ENCODE results near the gene RFTN1.
"Not testable (repeated sequence)": the region's sequence is repeated elsewhere in the genome, so short reads cannot be mapped to it uniquely, and the experiment has no call there.

The RFTN1 gene

DNA sequence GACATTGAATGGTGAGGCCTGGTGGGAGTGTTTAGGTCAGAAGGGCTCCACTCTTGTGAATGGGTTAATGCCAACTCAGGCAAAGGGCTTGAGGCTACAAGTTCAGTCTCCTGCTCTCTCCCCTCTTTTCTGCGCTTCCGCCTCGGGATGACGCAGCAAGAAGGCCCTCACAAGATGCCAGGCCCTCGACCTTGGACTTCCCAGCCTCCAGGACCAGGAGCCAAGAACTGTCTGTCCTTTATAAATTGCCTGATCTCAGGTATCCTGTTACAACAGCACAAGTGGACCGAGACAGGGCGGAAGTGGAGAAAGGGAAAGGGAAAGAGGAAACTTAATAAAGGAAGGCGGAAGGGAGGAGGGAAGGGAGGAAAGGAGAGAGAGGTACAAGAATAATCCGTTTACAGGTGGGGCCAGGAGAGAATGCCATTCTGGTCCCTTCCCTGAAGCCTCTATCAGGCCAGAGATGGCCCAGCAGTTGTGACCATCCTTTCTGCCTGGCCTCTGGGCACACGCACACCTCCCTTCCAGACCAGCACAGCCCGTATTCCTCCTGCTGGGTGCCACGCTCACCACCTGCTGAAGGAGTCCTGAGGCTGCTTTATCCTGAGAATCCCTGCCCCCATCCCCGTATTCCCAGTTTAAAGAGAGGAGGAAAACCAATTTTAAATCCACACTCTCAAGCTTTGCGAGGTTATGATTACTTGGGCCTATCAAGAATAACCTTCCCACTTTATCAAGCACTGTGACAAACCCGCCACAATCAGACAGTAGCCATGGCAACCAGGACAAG is 184.3 kb downstream of the RFTN1 start:
- DNase-seq (ENCODE audit: low read depth in 2 of 2), result no peak

DNA sequence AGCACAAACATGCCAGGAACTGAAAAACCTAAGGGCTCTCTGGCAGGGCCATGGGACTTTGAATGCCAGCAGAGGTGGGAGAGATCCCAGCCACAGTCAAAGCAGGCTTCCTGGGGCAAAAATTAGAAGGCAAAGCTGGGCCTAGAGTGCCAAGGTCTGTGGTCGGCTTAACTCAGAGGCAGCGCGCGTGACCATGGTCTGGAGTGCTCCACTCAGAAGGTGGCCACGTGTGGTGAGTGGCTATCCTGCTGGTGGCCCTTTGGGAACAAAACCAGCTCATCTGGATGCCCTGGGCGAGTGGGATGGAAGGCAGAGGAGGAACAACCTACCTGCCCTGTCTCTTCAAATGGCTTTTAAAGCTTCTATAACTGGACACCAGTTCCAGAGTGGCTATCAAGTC is 185.4 kb downstream of the RFTN1 start:
- no peak for DNase-seq (ENCODE audit: low read depth in 2 of 2)

DNA sequence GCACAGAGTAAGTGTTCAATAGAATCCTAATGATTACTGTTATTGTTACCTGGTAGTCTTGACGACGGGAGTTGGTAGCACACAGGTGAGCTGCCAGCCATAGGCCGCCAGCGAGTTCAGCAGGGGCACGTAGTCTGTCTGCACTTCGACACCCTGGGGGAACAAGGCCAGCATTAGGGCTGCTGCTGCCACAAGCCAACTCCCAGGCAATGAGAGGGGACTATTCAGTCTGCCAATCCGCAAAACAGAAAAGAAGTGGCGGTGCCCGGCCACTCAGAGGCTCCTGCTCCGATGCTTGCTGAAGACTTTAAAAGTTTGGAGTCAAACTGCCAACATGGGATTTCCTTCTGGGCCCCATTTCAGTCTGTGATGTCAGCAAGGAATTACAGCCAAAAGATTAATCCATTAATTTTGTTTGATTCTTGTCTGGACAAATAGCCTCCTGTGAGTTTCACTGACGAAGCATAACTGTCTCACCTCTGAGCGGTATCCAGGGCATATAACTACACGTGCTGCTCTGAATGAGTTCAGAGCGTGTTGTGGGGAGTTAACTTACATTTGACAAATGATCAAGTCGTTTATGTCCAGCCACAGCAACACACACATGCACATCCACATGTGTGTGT is 186.7 kb downstream of the RFTN1 start:
- no peak for DNase-seq (ENCODE audit: low read depth in 2 of 2)

DNA sequence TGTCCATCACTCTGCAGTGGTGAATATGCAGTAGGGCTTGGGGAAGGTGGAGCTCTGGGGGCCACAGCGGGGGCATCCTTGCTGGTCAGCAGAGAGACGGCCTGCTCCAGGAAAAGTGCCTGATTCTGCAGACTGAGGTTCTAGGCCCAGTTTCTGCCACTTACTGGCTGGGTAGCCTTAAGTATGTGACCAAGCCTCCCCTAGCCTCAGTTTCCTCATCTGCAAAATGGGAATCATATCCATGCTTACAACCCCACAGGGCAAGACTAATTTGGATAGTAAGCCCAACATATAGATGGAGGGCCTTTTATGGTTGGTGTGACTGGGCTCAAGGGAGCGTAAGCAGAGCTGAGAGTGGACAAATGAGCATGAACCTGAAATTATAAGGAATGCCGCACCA is 187.6 kb downstream of the RFTN1 start:
- no peak for DNase-seq (ENCODE audit: low read depth in 2 of 2)

DNA sequence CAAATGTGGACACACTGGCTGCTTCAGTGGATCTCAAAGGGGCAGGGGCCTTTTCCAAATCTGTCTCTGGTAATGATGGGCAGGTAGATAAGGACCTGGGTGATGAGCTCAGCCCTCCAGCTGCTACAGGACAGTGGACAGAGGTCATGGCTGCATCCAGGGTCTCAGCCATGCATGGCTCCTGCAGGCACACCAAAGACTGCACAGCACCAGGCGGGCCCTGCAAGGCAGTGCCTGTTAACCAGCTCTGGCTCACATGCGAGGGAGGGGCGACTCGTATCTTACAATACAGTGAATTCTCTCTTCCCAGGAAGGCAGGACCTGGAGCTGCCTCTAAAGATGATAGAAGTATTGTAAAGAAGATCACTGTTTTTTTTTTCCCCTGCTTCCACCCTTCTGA is 189.8 kb downstream of the RFTN1 start:
- DNase-seq (ENCODE audit: low read depth in 2 of 2), result no peak

DNA sequence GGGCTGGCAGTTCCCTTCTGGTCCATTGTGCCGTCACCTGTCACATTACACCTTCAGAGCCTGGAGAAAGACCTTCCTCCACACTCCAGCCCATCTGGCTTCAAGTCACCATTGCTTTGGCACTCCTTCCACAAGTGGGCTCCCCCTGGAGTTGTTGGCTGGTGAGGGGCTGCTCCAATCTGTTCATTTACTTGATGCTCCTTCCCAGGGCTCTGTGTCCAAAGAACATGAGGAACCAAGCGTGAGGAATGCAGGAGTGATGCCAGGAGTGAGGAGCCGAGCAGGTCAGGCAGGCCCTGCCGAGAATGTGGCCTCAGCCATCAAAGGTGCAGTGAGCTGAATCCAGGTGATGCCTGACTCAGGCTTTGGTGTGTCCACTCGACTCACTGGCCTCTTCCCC is 191.3 kb downstream of the RFTN1 start:
- DNase-seq (ENCODE audit: low read depth in 2 of 2), result no peak

DNA sequence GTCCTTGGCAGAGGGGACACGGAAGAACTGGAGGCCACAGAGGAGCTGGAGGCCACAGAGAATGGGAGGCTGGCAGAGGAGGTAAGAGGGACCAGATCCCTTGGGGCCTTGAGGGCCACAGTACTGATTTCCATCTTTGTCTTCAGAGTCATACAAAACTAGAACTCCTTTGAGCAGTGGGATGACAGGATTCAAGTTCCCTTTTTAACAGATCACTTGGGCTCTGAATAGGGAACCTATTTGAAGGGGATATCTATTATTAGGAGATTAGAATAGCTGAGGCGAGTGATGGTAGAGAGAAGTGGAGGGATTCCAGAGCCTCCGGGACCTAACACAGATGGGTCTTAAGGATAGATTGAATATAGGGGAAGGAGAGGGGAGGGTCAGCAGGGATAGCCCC is 192.8 kb downstream of the RFTN1 start:
- DNase-seq (ENCODE audit: low read depth in 2 of 2), result no peak

DNA sequence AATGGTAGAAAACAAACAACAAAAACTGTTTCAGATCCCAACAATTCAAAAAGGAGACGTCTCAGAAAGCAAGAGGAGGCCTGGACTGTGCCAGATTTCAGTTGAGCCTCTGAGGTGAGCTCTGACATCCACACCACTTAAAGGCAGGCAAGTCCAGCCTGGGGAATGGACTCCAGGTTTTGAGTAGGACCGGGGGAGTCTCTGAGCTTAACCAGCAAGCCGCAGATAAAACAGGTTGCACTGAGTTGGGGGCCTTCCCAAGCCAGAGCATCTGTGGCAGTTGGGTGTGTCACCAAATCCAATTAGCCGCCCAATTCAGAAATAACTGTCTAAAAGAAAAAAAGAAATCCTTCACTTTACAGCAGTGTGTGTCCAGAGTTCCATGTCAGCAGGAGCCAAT is 193.8 kb downstream of the RFTN1 start:
- DNase-seq (ENCODE audit: low read depth in 2 of 2), result no peak

DNA sequence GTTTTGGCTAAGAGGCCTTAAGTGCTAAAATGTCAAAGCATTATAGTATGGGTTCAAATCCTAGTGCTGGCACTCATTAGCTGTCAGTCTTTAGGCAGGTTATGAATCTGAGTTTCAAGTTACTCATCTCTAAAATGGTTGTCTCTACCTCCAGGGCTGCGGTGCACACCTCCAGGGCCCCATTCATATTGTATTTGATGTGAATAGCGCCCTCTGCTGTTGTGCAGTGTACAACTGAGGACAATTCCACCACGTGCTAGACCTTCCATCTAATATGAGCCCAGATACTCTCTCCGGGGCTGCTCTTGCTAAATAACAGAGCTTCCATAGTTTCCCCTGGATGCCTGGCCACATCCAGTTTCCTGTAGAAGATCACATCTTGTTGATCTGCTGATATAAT is 194.2 kb downstream of the RFTN1 start:
- DNase-seq (ENCODE audit: low read depth in 2 of 2), result peak; percentile 65 to 76

DNA sequence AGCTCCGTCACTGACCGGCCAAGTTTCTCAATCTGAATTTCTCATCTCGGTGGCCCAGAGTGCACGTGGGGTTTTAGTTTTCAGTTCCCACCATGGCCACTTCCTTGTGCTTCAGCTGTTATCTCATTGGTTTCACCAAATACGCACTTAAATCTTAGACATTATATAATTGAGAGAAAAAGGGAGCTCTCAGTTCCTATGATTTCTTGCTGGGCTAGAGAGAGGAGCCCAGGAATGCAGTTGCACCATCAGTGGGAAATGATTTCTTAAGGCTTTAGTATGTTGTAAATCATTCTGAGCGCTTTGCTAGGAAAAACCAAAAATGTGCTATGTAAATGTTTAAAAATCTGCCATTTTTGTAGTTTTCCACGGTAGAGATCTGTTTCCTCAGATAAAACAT is 195.3 kb downstream of the RFTN1 start:
- DNase-seq (ENCODE audit: low read depth in 2 of 2), result no peak

DNA sequence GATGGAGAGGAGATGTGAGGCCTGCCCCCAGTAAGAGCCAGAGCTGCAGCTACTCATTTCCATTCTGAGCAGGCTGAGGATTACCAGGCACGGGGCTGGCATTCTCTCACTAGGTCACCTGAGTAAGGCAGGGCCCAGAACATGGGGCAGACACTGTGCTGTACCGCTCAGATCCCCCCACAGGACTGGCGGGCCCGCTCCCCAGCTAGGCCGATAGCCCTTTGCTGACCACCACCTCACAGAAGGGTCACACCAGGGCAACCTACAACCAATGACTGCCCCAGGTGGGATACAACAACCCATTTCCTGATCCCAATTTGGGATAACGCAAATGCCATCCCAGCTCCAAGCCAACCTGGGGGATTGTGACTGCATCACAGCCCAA is 195.9 kb downstream of the RFTN1 start:
- no peak for DNase-seq (ENCODE audit: low read depth in 2 of 2)

DNA sequence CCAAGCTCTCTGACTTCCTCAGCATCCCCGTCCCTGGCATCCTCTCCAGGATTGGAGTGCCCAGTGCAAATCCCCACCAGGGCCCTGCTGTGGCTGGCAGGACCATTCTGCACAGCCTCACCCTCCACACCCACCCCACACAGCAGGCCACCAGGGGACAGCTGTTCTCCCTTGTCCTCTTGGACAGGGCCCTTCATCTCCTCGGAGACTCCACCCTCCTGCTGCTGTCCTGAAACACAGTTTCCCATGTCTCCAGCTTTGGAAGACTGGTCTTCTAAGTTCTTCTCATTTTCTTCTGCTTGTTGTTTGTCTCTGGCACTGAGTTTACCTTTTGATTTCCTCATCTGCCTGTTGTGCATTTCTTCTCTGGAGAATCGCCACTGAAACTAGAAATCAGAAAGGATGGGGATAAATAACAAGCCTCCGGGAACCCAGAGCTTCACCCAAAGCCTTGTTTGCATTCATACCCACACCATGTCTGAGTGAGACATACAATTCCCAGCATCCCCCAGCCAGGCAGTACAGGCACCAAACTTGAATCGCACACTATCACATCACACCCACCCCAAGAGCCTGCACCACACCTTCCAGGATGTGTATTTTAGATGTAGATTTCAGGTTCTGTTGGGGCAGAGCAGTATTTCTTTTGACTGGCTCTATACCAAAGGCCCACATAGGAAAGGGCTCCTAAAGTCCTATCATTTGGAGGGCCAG is 196.5 kb downstream of the RFTN1 start:
- DNase-seq (ENCODE audit: low read depth in 2 of 2), result no peak

DNA sequence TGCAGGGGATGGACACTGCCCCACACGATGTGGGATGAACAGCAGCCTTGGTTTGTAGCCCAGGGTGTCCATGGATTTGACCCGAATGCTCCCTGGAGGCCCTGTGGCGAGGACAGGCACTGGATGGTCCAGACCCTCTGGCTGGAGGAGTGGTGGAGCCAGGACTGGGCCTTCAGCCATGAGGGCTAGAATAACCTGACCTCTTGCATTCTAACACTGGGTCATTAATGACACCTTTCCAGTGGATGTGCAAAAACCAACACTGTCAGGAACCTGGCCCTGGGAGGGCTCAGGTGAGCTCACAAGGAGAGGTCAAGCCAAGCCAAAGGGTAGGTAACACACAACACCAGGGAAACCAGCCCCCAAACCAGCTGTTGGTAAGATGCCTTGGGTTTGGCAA is 197.1 kb downstream of the RFTN1 start:
- no peak for DNase-seq (ENCODE audit: low read depth in 2 of 2)

DNA sequence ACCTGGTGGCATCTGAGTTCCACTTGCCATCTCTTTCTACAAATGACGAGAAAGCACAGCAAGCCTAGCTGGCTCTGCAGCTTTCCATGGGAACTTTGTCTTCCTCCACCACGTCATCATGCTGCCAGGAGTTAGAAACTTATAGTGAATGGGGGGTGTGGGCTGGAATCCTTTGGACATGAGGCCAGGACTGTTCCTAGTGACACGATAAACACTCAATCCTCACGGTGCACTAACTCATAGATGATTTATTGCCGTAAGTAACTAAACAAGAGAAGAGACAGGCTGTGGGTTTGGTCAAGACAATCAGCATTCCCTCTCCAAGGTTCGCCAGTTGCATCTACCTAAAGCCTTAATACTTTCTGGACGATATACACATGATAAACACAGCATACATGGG is 197.9 kb downstream of the RFTN1 start:
- no peak for DNase-seq (ENCODE audit: low read depth in 2 of 2)

DNA sequence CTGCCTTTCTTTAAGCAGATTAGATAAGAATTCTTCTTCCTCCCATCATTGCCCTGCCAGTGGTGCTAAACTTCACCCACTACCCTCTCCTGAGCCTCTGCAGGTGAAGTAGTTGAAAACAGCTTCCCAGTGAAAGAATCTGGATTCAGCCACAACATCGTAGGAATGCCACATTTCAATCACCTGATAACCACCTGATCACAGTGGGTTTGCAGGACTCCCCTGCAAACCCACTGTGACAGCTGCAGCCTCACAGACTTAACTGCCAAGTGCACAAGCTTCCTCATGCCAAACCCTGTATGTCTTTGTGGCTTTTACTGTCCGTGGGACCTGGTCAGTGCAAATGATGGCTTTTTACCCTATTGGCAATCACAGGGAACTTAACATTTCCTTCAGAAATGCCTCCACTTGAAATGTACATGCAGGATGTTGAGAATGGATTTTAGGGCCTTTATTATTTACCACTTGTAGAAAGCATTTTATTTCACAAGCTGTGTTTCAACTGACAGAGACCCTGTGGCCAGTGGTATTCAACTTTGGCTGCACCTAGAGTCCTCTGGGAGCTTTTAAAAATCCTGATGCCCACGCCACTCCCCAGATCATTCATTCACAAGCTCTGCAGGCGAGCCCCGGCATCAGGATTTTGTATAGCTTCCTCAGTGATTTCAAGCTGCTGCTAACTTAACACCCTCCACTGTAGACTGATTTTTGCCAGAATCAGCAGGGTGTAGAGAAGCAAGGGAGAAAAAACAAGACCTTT is 199.4 kb downstream of the RFTN1 start:
- no peak for DNase-seq (ENCODE audit: low read depth in 2 of 2)

DNA sequence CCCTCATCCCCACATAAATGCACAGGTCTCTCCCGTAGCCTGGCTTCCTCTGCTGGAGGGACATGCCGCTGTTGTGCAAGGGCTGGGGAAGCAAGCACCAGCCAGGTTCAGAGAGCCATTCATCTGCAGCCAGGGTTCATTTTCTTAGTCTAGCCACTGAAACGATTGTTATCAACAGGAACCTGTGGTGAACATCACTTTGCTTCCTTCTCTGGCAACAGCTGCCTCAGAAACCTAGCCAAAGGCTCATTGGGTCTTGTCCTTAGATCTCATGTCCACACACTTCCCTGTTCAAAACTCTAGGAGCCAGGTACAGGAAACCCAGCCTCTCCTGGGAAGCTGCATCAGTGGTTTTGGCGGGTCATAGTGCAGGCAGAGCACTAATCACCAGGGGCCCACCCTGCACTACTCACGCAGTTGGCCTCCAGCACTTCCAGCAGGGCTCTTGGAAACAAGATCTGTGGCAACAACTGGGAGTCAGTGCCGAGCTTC is 201.5 kb downstream of the RFTN1 start:
- DNase-seq (ENCODE audit: low read depth in 2 of 2), result no peak

DNA sequence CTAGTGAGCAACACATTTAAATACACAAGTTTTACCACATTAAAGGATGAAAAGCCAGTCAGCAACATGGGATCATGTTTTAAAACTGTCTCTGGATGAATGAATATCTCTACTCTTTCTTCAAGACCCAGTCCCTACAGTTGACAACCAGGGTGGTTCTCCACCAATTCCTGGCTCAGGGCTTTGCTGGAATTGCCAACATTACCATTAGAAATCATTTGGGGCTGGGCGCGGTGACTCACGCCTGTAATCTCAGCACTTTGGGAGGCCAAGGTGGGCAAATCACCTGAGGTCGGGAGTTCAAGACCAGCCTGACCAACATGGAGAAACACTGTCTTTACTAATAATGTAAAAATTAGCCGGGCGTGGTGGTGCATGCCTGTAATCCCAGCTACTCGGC is 203.0 kb downstream of the RFTN1 start:
- not testable (repeated sequence) for DNase-seq (ENCODE audit: low read depth in 2 of 2)

DNA sequence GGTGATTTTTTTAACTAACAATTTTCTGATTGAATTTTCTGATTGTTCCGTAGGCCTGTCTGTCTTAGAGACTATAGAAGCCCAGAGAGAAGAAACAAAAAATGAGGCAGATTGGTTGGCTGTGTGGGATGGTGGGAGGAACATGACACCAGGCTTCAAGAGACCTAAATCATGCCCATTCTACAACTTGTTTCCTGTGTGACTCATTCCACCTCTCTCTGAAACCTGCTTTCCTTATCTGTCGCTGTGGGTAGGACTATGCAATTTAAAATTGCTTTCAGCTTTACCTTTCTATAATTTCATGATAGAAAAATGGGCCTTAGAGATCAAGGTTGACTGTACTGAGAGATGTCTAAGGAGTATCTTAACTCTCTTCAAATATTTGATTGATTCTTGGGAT is 203.9 kb downstream of the RFTN1 start:
- peak in 1 of 2 donors; percentile 43 for DNase-seq (ENCODE audit: low read depth in 2 of 2)

DNA sequence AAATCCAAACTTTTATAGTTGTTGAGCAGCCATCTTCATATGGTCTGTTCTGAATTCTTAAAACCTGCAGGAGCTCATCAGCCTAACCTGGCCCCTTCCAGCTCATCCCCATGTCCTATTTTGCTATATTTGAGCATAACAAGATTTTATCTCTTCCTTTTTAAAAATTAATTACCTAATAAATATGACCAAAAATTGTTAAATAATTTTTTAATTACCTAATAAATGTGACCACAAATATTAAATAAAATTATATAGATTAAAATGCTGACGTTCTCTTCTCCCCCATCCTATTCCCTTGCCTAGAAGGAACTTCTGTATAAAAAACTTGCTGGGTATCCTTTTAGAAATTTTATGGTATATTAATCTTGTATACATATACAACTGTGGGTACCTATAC is 204.8 kb downstream of the RFTN1 start:
- DNase-seq (ENCODE audit: low read depth in 2 of 2), result no peak

DNA sequence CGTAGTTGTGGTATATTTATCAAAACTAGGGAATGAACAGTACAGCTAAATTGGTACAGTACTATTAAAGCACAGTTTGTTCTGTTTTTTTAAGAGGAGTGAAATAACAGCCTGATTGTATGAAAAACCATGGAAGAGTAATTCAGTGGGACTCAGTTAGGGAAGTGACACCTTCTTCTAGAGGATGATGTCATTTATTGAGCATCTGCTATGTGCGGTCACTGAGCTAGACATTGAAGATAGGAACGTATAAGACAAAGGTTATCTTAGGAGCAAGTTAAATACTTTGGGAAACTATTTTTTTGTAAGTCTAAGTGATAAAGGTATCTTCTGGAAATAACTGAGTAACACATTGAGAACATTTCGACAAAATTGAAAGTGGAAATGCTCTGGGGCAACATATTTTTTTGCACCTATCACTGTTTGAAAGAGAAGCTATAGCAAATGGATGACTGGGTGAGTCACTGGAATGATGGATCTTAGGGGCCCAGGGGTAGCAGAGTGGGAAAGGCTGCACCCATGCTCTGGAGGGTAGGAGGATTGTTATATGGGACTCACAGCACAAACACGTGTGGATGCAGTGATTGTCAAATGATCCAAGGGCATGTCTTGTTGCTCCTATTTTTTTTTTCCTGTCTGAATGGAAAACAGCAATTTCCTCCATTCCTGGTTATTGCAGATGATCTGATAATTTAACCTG is 205.5 kb downstream of the RFTN1 start:
- no peak for DNase-seq (ENCODE audit: low read depth in 2 of 2)

DNA sequence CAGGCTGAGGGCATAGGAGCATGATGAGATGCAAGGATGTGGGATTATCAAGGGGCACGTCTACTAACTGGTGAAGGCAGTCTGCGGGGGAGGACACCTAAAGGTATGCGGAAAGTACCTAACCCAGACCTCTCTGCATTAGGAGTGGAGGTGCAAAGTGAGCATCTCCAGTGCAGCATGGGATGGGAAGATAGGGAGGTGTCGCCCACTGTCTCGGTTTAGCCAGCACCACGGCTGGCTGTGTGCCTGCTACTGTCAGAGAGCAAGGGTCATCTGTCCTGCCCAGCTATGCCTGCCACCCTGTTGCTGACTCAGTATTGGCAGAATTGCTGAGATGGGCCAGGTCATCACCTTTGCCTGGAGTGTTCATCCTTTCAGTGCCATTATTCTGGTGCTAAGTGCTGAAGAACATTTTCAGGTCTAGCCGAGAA is 208.4 kb downstream of the RFTN1 start:
- peak in 1 of 2 donors; percentile 33 for DNase-seq (ENCODE audit: low read depth in 2 of 2)
